Fibroblast of skin of abdomen (primary cell): ENCODE measurements around the gene FARP2.

Experiments used
- DNase-seq: peaks from one replicate; pipeline ENCODE4 v3.0.0-alpha.2; 2013

FARP2 gene

GRCh38 chr2:241329669-241330615 lies 26.1 kb upstream of the FARP2 start:
- DNase-seq = no peak

GRCh38 chr2:241330616-241330981 lies 25.5 kb upstream of the FARP2 start:
- DNase-seq = no peak

GRCh38 chr2:241334813-241335212 lies 21.3 kb upstream of the FARP2 start:
- DNase-seq = no peak

GRCh38 chr2:241339839-241340630 lies 16.1 kb upstream of the FARP2 start:
- DNase-seq = no peak

GRCh38 chr2:241340631-241341163 lies 15.4 kb upstream of the FARP2 start:
- DNase-seq = no peak

- DNase-seq = peak; percentile 57
These were observed 11.0 kb upstream of the FARP2 start for GRCh38 chr2:241344925-241345651.

GRCh38 chr2:241349941-241350340 lies 6.1 kb upstream of the FARP2 start:
- DNase-seq = no peak

GRCh38 chr2:241350530-241350877 lies 5.6 kb upstream of the FARP2 start:
- no peak for DNase-seq

GRCh38 chr2:241350878-241351639 lies 5.0 kb upstream of the FARP2 start:
- no peak for DNase-seq

GRCh38 chr2:241351640-241352031 lies 4.4 kb upstream of the FARP2 start:
- no peak for DNase-seq

- DNase-seq = no peak
These were observed 3.9 kb upstream of the FARP2 start for GRCh38 chr2:241352227-241352626.

- DNase-seq = peak; percentile 50
These were observed 1.1 kb upstream of the FARP2 start for GRCh38 chr2:241354668-241355658.

- no peak for DNase-seq
These were observed 781 bp downstream of the FARP2 start for GRCh38 chr2:241356871-241357260.

- DNase-seq = no peak
These were observed 1.4 kb downstream of the FARP2 start for GRCh38 chr2:241357531-241357930.

GRCh38 chr2:241358470-241358869 lies 2.4 kb downstream of the FARP2 start:
- no peak for DNase-seq

GRCh38 chr2:241359481-241360045 lies 3.5 kb downstream of the FARP2 start:
- DNase-seq = no peak

GRCh38 chr2:241363426-241363825 lies 7.3 kb downstream of the FARP2 start:
- DNase-seq = no peak

- no peak for DNase-seq
These were observed 8.7 kb downstream of the FARP2 start for GRCh38 chr2:241364781-241365180.

GRCh38 chr2:241366678-241367077 lies 10.6 kb downstream of the FARP2 start:
- DNase-seq = no peak

- DNase-seq = no peak
These were observed 12.6 kb downstream of the FARP2 start for GRCh38 chr2:241368643-241369042.
